GM20000 (cell line): ENCODE measurements around the gene CLEC4G.

ENCODE experiments used
- DNase-seq: peaks from one replicate; pipeline ENCODE4 v3.0.0; 2012; ENCODE audit warnings: low spot score
- CTCF ChIP-seq: IDR thresholded peaks from 2 replicates; pipeline ENCODE4 v1.5.1; 2012; ENCODE audit warnings: mild to moderate bottlenecking, control low read depth; ENCODE audit errors: extremely low read depth, missing control alignments

Gene CLEC4G

GRCh38 chr19:7679771-7680605 is 51.9 kb downstream of the CLEC4G start:
- no peak for DNase-seq
- no peak for TF ChIP-seq CTCF

DNA sequence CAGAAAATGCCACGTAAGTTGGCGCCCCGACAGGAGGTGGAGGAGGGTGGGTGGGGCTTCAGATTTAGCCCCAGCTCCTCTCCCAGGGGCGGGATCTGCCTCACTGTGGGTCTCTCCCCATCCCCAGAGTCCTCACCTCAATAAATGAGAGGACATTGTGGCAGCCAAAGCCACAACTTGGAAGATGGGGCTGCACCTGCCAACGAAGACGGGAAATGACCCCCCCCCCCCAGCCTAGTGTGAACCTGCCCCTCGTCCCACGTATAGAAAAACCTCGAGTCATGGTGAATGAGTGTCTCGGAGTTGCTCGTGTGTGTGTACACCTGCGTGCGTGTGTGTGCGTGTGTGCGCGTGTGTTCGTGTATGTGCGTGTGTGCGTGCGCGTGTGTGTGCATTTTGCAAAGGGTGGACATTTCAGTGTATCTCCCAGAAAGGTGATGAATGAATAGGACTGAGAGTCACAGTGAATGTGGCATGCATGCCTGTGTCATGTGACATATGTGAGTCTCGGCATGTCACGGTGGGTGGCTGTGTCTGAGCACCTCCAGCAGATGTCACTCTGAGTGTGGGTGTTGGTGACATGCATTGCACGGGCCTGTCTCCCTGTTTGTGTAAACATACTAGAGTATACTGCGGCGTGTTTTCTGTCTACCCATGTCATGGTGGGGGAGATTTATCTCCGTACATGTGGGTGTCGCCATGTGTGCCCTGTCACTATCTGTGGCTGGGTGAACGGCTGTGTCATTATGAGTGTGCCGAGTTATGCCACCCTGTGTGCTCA is 52.7 kb downstream of the CLEC4G start:
- peak; percentile 83 for DNase-seq
- peak; percentile 64 for TF ChIP-seq CTCF
